G401 (cell line): ENCODE results near the gene MAST4. TPM values are rescaled to one million over a fixed set of nuclear protein-coding genes. Genes with fewer than 3 reads are reported as not detected.

ENCODE experiments used
- DNase-seq: peaks from one replicate; pipeline ENCODE4 v3.0.0-alpha.2; 2015; ENCODE audit warnings: low spot score
- in situ Hi-C: cut with HindIII; loops from 2 replicates; pipeline ENCODE4 v1.10.0; 2016; ENCODE audit warnings: low sequenced_read_pairs, mixed read lengths
- total RNA-seq: library from RNA; depleted of rRNA; stranded (reverse); fragments of >200 nt; shearing (Covaris generic); gene quantifications from 2 replicates; pipeline ENCODE4 v1.2.3, GENCODE V29; 2014; rRNA removed

Gene MAST4
- not detected in 2 replicates for total RNA-seq

DNA sequence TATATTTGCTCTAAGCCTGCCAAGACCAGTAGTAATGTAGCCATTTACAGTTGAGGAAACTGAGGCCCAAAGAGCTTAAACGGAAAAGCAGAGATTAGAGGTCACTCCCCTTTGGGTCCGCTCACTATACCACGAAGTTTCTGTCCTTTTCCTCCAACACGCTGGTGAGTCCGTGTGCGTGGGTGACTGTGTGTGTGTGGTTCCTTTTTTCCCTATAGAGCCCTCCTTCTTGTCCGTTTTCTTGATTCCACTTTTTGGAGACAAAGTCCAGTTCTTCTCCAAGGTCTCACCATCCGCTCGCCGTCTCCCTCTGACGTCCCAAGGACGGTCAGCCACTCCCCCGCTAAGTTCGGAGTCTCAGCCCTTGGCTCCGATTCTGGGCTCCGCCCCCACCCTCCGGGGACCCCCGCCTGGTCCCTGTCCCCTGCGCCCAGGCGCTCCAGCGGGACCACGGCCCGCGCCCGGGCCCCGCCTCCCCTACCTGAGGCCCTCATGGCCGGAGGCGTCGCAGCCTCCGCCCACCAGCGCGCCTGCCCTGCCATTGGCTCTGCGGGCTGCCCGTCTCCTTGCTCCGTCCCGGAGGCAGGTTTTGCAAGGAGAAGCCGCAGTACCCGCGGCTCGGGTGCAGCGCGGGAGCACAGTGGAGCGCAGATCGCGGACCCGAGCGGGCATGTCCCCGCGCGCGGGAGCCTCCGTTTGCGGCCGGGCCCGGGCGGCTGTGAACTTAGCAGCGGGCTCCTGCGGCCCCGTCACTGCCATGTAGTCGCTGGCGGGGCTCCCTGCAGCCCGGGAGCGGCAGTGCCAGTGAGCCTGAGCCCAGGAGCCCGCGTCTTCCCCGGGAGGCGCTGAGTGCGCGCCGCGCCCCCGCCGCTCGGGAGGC is at the start of gene MAST4:
MAST4 (plus strand) TSS at position 638 of the 880 bp plus-strand sequence. CDS start 263 bp downstream, outside the sequence.
- in situ Hi-C loops: no loop called here
- DNase-seq: peak; percentile 49

DNA sequence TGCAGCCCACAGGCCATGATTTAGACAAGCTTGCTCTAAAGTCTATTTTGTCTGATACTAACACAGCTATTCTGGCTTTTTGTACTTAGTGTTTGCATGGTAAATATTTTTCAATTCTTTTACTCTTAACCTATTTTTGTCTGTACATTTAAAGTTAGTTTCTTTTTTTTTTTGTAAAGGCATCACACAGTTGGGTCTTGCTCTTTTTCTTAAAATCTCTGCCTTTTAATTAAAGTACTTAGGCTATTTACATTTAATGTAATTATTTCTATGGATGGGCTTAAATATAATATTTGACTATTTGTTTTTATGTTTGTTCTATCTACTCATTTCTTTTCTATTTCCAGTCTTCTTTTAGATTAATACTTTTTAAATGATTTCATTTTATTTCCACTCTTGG is 49.7 kb upstream of the MAST4 start:
- in situ Hi-C loops: no loop called here
- no peak for DNase-seq

DNA sequence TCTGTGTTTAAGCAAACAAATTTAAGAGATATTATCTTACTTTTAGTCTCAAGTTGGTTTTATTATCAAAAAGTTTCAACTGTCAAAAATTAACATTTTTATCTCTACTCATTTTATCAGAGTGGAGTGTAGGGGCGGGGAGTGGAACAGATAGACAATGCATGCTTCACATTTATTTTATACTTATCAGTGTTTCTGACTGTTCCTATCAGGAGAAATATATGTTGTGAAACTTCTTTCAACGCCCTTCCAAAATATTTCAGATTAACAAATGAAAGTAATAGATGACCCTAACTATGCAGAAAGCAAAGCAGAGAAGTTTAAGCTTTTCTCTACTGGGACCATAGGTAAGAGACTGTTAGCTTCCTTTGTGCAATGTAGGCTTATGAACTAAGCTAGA is 44.9 kb upstream of the MAST4 start:
- in situ Hi-C loops: no loop called here
- DNase-seq: no peak

DNA sequence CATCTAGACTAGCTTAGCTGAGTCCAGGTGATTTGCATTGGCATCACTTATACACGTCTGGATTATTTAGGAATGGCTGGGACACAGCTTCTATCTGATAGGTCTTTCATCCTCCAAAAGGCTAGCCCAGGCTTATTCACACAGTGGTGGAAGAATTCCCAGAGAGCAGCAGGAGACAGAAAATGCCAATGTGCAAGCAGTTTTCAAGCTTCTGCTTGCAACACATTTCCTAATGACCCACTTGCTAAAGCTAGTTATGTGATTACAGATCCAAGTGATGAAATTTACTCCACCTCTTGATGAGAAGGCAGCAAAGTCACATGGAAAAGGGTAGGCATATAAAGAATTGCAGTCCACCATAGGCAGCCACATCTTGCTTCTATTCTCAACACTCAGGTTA is 44.2 kb upstream of the MAST4 start:
- in situ Hi-C loops: no loop called here
- no peak for DNase-seq

DNA sequence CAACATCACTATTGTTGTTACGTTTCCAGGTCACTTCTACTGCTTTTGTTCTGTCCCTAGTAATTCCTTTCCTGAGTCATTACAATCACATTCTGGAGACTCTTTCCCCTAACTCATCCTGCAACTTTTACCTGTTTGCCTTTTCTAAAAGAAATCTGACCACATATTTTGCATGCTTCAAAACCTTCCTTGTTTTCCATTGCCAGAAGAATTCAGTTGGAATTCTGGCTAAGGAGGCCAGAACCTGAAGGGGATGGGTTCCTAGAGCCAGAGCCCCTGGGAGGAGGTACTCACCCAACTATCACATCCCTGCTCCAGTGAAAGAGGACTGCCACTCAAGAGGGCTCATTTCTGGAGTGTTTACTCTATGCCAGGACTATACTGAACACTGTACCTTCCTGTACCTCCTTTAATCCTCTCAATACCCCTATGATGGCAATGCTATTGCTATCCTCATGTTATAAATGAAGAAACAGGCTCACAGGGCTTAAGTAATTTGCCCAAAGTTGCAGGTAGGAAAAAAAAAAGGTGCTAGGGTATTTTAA is 42.8 kb upstream of the MAST4 start:
- in situ Hi-C loops: no loop called here

DNA sequence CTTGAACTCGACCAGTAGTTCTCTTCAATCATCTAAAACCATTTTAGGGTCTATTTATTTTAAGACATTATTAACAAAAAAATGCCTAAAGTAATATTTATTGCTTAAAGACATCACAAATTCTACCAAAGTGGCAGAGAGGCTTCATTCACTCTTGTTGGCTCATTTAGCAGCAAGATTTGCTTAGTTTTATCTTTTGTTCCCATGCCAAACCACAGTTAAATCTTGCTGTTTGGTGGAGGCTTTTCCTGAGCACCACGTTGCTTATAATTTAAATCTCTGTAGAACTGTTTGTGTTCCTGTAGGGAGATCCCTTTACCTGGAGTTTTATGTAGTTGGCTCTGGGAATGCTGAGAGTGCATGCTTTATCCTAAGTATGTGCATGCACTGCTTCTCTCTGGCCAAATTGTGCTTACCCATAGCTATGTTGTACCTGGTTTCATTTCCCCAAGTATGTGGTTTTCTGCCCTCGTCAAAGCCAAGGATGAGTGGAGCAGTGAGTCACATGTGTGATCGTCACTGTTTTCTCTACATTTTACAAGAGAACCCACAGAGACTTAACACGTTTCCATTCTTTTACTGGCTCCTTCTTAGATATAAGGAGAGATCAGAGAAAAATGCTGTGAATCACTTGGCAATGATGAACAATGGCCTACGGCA is 42.1 kb upstream of the MAST4 start:
- DNase-seq: no peak

More for the DNA sequence above, 42.8 kb upstream of the MAST4 start:
- no peak for DNase-seq

DNA sequence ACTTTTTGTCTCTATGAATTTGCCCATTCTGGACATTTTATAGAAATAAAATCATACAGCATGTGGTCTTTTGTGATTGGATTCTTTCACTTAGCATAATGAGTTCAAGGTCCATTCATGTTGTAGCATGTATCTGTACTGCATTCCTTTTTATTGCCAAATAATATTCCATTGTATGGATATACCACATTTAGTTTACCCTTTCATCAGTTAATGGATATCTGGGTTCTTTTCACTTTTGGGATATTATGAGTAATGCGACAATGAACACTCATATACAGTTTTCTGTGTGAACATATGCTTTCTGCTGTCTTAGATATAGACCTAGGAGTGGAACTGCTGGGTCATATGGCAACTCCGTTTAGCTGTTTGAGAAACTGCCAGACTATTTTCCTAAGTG is 41.3 kb upstream of the MAST4 start:
- DNase-seq: no peak
- in situ Hi-C loops: no loop called here

More for the DNA sequence above, 42.1 kb upstream of the MAST4 start:
- in situ Hi-C loops: no loop called here

DNA sequence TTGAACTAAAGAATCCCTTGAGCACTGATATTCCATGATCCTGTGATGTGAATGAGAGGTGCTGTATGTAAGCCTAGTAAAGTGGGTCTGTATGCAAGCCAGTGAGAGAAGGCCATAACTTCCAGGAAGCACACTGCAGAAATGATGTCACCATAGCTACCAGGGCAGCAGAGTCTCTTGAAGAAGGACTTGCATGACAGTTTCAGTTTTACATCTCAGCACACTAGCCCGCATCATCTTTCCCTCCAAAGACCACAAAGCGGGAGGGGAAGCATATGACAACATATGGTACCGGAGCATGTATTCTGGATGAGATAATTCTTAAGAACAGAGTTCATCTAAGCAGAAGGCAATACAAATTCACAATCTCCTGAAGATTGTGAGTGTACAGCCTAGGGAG is 37.6 kb upstream of the MAST4 start:
- DNase-seq: no peak
- in situ Hi-C loops: no loop called here

DNA sequence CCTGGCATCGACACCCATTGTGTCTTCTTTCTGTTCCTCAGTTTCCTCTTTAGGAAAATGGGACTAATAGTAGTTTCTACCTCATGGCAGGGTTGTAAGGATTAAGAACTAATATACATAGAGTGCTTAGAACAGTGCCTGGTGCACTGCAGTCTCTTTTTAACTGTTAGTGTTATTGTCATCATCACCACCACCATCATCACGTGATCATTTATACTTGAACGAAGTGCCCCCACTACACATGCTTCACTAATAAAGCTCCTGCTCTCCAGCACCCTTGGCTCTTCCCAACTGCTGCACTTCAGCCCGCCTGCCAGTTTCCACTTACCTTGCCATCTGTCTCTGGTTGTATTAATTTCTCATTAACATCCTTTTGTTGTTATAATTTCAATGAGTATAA is 35.8 kb upstream of the MAST4 start:
- in situ Hi-C loops: no loop called here
- DNase-seq: no peak

DNA sequence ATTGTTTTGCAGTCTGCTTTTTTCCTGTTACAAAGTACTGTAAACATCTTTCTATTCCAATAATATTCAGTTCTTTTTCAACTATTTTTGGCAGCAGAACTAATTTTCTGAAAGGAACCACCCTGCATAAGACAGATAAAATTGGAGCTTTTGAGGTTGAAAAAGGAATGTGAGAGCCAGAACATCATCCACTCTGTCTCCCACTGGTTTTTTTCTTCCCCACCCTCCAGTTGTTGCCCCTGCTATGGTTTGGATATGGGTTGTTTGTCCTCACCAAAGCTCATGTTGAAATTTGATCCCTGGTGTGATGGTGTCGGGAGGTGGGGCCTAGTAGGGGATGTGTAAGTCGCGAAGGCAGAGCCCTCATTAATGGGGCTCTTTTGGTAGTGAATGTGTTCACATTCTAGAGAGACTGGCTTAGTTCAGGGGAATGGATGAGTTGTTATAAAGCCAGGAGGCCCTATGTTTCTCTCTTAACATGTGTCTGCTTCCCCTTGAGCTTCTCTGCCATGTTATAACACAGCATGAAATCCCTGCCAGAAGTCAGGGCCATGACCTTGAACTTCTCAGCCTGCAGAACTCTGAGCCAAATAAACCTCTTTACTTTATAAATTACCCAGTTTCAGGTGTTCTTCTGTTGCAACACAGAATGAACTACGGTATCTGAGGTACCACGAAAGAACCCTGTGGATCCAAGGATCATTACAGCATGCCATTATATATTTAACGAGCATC is 34.8 kb upstream of the MAST4 start:
- no peak for DNase-seq
- in situ Hi-C loops: no loop called here

DNA sequence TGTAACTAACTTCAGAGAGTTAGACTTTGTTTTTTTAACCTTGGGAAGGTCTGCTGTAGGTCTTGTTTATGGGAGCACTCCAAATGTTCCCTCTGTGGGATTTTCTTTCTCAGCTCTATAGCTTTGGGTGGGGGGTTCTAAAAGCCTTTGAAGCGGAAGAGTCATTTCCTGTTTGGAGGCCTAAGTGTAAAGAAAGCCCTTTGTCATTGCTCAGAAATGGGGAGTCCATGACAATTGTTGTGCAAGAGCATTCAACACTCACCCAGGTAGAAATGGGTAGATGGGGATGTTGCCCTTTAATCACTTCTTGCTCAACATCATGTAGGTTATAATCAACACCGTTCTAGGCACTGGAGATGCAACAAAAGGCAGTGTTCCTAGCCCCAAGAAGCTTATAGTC is 30.3 kb upstream of the MAST4 start:
- no peak for DNase-seq
- in situ Hi-C loops: no loop called here

DNA sequence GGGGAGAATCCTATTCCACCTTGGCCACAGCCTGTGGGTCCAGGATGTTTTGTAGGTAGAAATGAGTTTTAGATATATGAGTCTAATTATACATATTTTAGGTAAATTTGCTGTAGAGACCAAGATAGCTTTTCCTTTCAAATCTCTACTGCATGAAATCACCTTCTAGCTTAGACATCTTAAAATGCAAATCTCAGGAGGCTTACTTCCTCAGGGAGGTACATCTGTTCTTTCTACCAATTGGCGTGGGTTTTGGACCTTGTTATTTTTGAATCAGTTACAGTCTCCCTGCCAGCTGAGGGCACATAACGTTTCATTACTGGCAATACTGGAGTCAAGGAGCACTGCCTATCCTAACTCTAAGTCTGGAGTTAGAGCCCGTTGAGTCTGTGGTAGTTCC is 28.7 kb upstream of the MAST4 start:
- DNase-seq: no peak
- in situ Hi-C loops: no loop called here

DNA sequence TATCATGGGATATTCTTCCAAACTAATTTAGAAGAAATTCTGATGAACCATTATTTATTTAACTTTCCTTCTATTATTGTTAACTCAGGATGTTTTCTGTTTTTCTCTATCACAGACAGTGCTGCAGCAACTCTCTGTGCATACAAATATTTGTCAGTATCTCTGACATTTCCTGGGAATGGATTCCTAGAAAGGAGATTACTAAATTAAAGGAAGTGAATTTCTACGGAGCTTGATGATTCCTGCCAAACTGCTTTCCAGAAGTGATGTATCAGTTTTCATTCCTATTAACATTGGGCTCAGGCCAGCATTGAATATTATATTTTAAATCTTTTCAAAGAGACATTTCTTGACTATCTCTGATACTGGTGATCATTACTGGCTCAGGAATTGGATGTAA is 26.0 kb upstream of the MAST4 start:
- DNase-seq: no peak
- in situ Hi-C loops: no loop called here

DNA sequence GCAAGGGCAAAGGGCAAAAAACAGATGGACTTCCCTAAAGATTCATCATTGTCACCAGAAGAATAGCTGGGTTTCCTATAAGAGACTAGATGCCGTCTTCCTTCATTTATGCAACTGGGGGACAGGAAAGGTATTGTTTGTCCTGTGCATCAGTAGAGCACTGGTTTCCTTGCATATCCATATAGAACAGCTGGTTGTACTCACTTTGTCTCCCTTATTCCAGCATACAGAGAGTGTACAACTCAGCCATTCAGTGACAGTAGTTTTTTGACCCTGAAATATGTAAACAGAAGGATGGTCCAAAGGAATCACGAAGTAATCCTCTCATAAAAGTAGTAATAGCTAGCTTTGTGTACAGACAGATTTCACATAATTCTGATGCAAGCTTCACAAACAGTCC is 22.5 kb upstream of the MAST4 start:
- no peak for DNase-seq
- in situ Hi-C loops: no loop called here

DNA sequence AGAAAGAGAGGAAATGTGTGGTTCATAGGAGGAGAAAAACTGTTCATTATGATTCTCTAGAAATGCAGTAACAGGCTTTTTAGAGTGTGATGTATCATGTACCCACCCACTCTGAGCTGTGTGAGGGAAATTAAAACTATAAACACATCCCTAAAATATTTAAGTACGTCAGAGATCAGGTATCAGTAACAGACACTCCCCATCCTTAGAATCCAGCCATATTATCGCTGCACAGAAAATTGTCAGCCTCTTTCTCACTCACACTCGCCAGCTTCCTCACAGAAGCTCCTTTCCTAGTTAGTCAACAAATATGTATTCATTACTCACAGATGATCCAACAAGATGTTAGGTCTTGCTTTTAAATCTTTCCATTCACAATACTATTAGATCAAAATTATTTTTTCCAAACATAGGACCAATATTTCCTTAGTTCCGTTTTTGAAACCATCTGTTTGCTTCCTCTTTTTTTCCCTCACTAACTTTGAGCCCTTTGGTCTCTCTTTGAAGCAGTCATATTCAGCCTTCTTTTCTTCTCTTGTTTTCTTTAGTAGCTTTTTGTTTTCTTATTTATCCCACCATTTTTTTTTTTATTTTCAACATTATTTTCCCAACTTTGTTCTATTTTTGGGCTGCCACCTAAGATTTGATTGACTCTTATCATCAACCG is 13.6 kb upstream of the MAST4 start:
- in situ Hi-C loops: no loop called here

DNA sequence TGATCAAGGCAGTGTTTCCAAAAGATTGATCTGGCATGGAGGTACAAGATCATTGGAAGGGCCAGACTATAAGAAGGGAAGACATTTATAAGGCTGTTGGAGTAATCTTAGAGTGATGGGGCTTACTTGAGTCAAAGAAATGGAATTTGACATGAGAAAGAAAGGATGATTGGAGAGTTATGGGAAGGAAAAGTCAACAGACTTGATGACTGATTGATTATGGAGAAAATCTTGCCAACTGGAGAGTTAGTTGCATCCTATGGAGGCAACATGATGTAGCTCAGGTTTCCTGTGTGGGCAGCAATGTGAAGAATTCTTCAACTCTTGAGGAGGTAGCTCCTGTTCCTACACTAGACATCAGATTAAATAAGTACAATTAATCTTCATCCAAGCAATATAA is 10.9 kb upstream of the MAST4 start:
- DNase-seq: no peak
- in situ Hi-C loops: no loop called here

More for the DNA sequence above, 13.6 kb upstream of the MAST4 start:
- DNase-seq: no peak

DNA sequence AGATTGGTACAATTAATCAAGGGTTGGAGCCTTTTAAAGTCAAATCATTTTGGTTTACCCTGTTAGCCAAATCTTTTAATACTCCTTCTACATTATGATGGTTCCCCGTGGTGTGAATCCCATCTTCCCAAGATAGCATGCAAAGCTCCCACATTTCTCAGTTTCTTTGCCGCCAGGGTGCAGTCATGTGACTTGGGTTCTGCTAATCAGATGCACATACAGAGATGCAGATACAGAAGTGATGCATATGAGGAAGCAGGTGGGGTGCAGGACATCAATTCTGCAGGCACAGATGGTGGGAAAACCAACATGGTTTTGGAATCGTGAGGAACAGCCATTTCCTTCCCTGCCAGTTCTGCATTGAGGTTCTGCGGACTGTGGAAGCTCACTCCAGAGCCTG is 8.4 kb upstream of the MAST4 start:
- in situ Hi-C loops: no loop called here
- no peak for DNase-seq

DNA sequence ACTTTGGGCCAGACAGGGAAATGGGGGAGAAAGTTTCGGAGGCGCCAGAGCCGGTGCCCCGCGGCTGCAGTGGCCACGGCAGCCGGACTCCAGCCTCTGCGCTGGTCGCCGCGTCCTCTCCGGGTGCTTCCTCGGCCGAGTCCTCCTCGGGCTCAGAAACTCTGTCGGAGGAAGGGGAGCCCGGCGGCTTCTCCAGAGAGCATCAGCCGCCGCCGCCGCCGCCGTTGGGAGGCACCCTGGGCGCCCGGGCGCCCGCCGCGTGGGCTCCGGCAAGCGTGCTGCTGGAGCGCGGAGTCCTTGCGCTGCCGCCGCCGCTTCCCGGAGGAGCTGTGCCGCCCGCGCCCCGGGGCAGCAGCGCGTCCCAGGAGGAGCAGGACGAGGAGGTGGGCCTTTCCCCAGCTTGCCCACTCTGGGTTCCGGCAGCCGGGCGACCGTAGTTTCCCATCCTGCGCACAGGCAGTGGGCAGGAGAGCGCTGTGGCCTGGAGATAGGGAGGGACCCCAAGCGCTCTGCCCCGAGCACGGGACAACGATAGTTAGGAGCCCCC is 516 bp downstream of the MAST4 start:
- no peak for DNase-seq
- in situ Hi-C loops: no loop called here

DNA sequence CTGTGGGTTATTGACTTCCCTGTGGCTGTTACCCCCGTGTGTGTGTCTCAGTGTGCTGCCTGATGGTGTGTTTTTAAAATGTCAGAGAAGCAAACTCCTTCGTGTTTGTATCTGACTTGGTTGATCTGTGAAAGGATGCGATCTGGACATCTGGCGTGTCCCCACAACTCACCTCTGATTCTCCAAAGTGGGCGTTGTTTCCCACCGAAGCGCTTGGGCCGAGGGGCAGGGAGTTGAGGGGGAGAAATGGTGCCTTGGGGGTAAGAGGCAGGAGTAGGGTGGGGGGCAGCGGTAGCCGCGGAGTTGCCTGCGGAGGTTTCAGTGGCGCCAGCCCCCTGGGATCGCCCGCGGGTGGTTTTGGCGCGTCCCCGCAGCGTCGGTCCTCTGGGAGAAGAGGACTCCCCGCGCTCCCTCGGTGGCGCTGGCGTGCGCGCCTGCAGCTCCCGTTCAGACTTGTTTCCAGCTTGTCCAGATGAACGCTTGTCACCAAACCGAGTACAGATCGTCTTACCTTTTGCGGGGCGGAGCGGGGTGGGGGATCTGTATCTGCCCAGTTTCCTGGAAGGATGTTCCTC is 1.1 kb downstream of the MAST4 start:
- no peak for DNase-seq
- in situ Hi-C loops: no loop called here
